Measurements from ENCODE around the gene PTPRN2.

- TF ChIP-seq CTCF (IDR thresholded peaks at IDR 0.05; ENCODE audit: low read depth, low read length) (no peak), POLR2A (IDR thresholded peaks at IDR 0.05; ENCODE audit: extremely low read depth, insufficient read length) (no peak), MAX (IDR thresholded peaks at IDR 0.05; ENCODE audit: low read depth, low read length) (no peak), MYC (IDR thresholded peaks at IDR 0.05; ENCODE audit: low read depth, low read length) (no peak)
Measured at GRCh38 chr7:157493017-157493416, 1094.6 kb downstream of the PTPRN2 start.
